Measurements from ENCODE around the gene ZNF619.

Gene ZNF619

GRCh38 chr3:40476478-40477470 is at the start of gene ZNF619:
Gene ZNF619 (plus strand): TSS chr3:40477122. CDS start chr3:40477980, 858 bp downstream.
- H3K27me3 ChIP-seq (ENCODE audit: insufficient read depth, low read length) = peaks cover 2% of the 10 kb centered on the region
- H3K4me1 ChIP-seq (ENCODE audit: insufficient read depth, low read length) = no peaks in the 10 kb centered on the region
- H3K36me3 ChIP-seq (ENCODE audit: insufficient read depth, low read length) = no peaks in the 10 kb centered on the region
- H3K4me3 ChIP-seq (ENCODE audit: low read length) = peak within 1 kb of the TSS; percentile 38
- no peaks in the 10 kb centered on the region for H3K9me3 ChIP-seq (ENCODE audit: low read length)
- no peak within 1 kb of the TSS for H2AFZ ChIP-seq (ENCODE audit: low read depth, low read length)

DNA sequence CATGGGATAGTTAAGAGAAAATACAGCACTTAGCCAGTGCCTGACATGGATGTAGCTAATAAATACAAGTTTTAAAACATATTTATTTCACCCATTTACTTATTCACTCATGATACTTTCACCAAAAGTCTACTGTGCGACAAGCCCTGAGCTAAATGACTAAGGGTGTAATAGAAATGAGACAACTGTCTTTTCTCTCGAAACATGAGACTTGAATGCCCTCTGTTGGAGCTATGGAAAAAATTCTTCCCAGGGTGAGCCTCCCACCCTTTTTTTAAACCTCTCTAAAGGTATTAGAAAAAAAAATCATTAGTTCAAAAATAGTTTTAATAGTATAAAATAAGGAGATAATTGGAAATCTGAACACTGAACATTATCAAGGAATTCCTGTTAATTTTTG is 44.1 kb upstream of the ZNF619 start:
- Histone ChIP-seq H2AFZ (ENCODE audit: low read depth, low read length) (no peak overlapping the region), H3K36me3 (ENCODE audit: insufficient read depth, low read length) (no peaks in the 10 kb centered on the region), H3K27me3 (ENCODE audit: insufficient read depth, low read length) (no peaks in the 10 kb centered on the region), H3K4me1 (ENCODE audit: insufficient read depth, low read length) (no peaks in the 10 kb centered on the region), H3K4me3 (ENCODE audit: low read length) (no peak overlapping the region), H3K9me3 (ENCODE audit: low read length) (peaks cover 4% of the 10 kb centered on the region)

DNA sequence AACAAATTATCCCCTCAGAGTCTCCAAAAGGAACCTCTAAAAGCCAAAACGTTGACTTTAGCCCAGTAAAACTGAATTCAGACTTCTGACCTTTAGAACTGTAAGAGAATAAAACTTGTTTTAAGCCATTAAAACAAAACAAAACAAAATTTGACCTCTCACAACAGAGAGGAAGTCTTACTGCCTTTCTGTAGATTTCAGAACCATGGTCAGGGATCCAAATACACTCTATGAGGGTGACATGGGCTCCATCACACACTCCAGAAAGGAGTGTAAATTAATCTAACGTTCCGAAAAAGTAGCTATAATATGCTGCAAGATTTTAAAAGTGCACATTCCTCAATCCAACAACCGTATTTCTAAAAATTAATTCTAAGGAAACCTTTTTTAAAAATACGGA is 39.0 kb upstream of the ZNF619 start:
- Histone ChIP-seq H3K36me3 (ENCODE audit: insufficient read depth, low read length) (no peaks in the 10 kb centered on the region), H3K4me3 (ENCODE audit: low read length) (no peak overlapping the region), H3K4me1 (ENCODE audit: insufficient read depth, low read length) (no peaks in the 10 kb centered on the region), H3K27me3 (ENCODE audit: insufficient read depth, low read length) (no peaks in the 10 kb centered on the region), H3K9me3 (ENCODE audit: low read length) (peaks cover 4% of the 10 kb centered on the region), H2AFZ (ENCODE audit: low read depth, low read length) (no peak overlapping the region)

- no peaks in the 10 kb centered on the region for H3K9me3 ChIP-seq (ENCODE audit: low read length)
- no peak overlapping the region for H3K4me3 ChIP-seq (ENCODE audit: low read length)
- no peaks in the 10 kb centered on the region for H3K4me1 ChIP-seq (ENCODE audit: insufficient read depth, low read length)
- peaks cover 4% of the 10 kb centered on the region for H3K36me3 ChIP-seq (ENCODE audit: insufficient read depth, low read length)
- no peaks in the 10 kb centered on the region for H3K27me3 ChIP-seq (ENCODE audit: insufficient read depth, low read length)
- H2AFZ ChIP-seq (ENCODE audit: low read depth, low read length) = no peak overlapping the region
These were observed 31.9 kb upstream of the ZNF619 start for GRCh38 chr3:40445062-40445461.

DNA sequence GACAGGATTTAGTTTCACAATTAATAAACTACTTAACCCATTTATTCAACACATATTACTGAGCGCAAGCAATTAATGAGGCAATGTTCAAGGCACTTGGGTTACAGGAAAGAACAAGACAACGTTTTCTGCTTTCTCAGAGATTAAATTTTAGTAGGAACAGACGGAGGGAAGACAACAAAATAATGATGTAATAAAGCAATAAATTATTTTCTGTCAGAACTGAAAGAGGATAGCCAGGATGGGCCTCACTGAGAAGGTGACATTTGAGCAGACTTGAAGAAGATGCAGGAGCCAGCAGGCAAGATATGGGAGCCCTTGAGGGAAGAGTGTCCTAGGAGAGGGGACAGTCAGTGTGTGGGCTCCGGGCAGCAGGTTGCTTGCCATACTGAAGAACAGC is 31.0 kb upstream of the ZNF619 start:
- Histone ChIP-seq H3K4me3 (ENCODE audit: low read length) (no peak overlapping the region), H3K27me3 (ENCODE audit: insufficient read depth, low read length) (no peaks in the 10 kb centered on the region), H3K36me3 (ENCODE audit: insufficient read depth, low read length) (peaks cover 4% of the 10 kb centered on the region), H3K4me1 (ENCODE audit: insufficient read depth, low read length) (no peaks in the 10 kb centered on the region), H3K9me3 (ENCODE audit: low read length) (no peaks in the 10 kb centered on the region), H2AFZ (ENCODE audit: low read depth, low read length) (no peak overlapping the region)

DNA sequence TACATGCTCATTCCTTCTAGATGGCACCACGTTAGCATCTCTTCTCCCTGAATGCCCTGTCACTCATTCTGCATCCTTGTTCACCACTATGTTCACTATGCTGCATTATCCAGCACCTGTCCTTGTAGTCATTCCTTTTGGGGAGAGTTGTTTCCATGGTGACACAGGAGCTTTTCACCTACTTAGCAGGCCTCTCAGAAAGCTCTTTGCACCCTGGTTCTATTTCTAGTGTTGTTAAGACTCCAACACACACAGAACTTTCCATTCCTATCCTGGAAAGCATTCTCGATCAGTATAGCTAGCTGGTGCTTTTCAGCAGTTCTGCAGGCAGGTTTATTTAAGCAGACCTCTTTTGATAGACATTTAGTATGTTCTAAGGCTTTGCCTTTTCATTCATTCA is 26.5 kb upstream of the ZNF619 start:
- Histone ChIP-seq H3K4me1 (ENCODE audit: insufficient read depth, low read length) (peaks cover 10% of the 10 kb centered on the region), H3K27me3 (ENCODE audit: insufficient read depth, low read length) (no peaks in the 10 kb centered on the region), H3K36me3 (ENCODE audit: insufficient read depth, low read length) (peaks cover 4% of the 10 kb centered on the region), H2AFZ (ENCODE audit: low read depth, low read length) (no peak overlapping the region), H3K4me3 (ENCODE audit: low read length) (no peak overlapping the region), H3K9me3 (ENCODE audit: low read length) (no peaks in the 10 kb centered on the region)

DNA sequence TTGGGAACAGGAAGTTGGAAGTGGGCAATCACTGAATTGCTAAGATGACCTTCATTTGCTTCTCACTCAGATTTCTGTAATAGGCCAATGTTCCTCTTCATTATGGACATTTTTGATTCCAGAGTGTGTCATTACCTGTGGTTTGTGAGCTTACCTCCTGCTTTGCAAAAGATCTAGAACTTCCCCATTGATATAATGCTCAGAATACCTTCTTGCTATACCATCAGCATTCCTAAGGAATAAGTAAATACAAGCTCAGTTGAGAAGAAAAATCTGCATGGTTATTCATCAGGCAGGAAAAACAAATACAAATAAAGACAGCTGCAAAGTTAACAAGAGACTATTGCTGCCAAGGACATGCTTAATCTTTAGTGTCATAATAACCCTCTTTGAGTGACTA is 25.4 kb upstream of the ZNF619 start:
- Histone ChIP-seq H3K9me3 (ENCODE audit: low read length) (no peaks in the 10 kb centered on the region), H2AFZ (ENCODE audit: low read depth, low read length) (no peak overlapping the region), H3K27me3 (ENCODE audit: insufficient read depth, low read length) (no peaks in the 10 kb centered on the region), H3K4me3 (ENCODE audit: low read length) (no peak overlapping the region), H3K4me1 (ENCODE audit: insufficient read depth, low read length) (peaks cover 13% of the 10 kb centered on the region), H3K36me3 (ENCODE audit: insufficient read depth, low read length) (no peaks in the 10 kb centered on the region)

GRCh38 chr3:40452057-40452456 is 24.9 kb upstream of the ZNF619 start:
- H3K4me3 ChIP-seq (ENCODE audit: low read length) = peak overlapping the region; percentile 74
- no peaks in the 10 kb centered on the region for H3K36me3 ChIP-seq (ENCODE audit: insufficient read depth, low read length)
- H2AFZ ChIP-seq (ENCODE audit: low read depth, low read length) = no peak overlapping the region
- H3K4me1 ChIP-seq (ENCODE audit: insufficient read depth, low read length) = peaks cover 13% of the 10 kb centered on the region
- H3K9me3 ChIP-seq (ENCODE audit: low read length) = no peaks in the 10 kb centered on the region
- no peaks in the 10 kb centered on the region for H3K27me3 ChIP-seq (ENCODE audit: insufficient read depth, low read length)

GRCh38 chr3:40452562-40452875 is 24.4 kb upstream of the ZNF619 start:
- no peaks in the 10 kb centered on the region for H3K36me3 ChIP-seq (ENCODE audit: insufficient read depth, low read length)
- peak overlapping the region; percentile 15 for H2AFZ ChIP-seq (ENCODE audit: low read depth, low read length)
- H3K4me1 ChIP-seq (ENCODE audit: insufficient read depth, low read length) = peaks cover 13% of the 10 kb centered on the region
- no peaks in the 10 kb centered on the region for H3K27me3 ChIP-seq (ENCODE audit: insufficient read depth, low read length)
- H3K9me3 ChIP-seq (ENCODE audit: low read length) = no peaks in the 10 kb centered on the region
- H3K4me3 ChIP-seq (ENCODE audit: low read length) = peak overlapping the region; percentile 74

- peak overlapping the region; percentile 85 for H2AFZ ChIP-seq (ENCODE audit: low read depth, low read length)
- peaks cover 16% of the 10 kb centered on the region for H3K4me1 ChIP-seq (ENCODE audit: insufficient read depth, low read length)
- no peaks in the 10 kb centered on the region for H3K9me3 ChIP-seq (ENCODE audit: low read length)
- H3K36me3 ChIP-seq (ENCODE audit: insufficient read depth, low read length) = peaks cover 1% of the 10 kb centered on the region
- peak overlapping the region; percentile 74 for H3K4me3 ChIP-seq (ENCODE audit: low read length)
- no peaks in the 10 kb centered on the region for H3K27me3 ChIP-seq (ENCODE audit: insufficient read depth, low read length)
These were observed 23.8 kb upstream of the ZNF619 start for GRCh38 chr3:40452876-40453730.

- Histone ChIP-seq H3K4me1 (ENCODE audit: insufficient read depth, low read length) (peaks cover 24% of the 10 kb centered on the region), H3K4me3 (ENCODE audit: low read length) (peak overlapping the region; percentile 74), H3K36me3 (ENCODE audit: insufficient read depth, low read length) (peaks cover 9% of the 10 kb centered on the region), H3K27me3 (ENCODE audit: insufficient read depth, low read length) (no peaks in the 10 kb centered on the region), H3K9me3 (ENCODE audit: low read length) (no peaks in the 10 kb centered on the region), H2AFZ (ENCODE audit: low read depth, low read length) (peak overlapping the region; percentile 85)
These were observed 23.0 kb upstream of the ZNF619 start for GRCh38 chr3:40453933-40454332.

- no peaks in the 10 kb centered on the region for H3K27me3 ChIP-seq (ENCODE audit: insufficient read depth, low read length)
- H3K36me3 ChIP-seq (ENCODE audit: insufficient read depth, low read length) = peaks cover 21% of the 10 kb centered on the region
- H2AFZ ChIP-seq (ENCODE audit: low read depth, low read length) = no peak overlapping the region
- no peaks in the 10 kb centered on the region for H3K9me3 ChIP-seq (ENCODE audit: low read length)
- peaks cover 25% of the 10 kb centered on the region for H3K4me1 ChIP-seq (ENCODE audit: insufficient read depth, low read length)
- no peak overlapping the region for H3K4me3 ChIP-seq (ENCODE audit: low read length)
These were observed 21.6 kb upstream of the ZNF619 start for GRCh38 chr3:40455328-40455727.

- Histone ChIP-seq H3K27me3 (ENCODE audit: insufficient read depth, low read length) (no peaks in the 10 kb centered on the region), H3K36me3 (ENCODE audit: insufficient read depth, low read length) (peaks cover 32% of the 10 kb centered on the region), H3K9me3 (ENCODE audit: low read length) (no peaks in the 10 kb centered on the region), H2AFZ (ENCODE audit: low read depth, low read length) (peak overlapping the region; percentile 58), H3K4me3 (ENCODE audit: low read length) (peak overlapping the region; percentile 82), H3K4me1 (ENCODE audit: insufficient read depth, low read length) (peaks cover 25% of the 10 kb centered on the region)
These were observed 20.5 kb upstream of the ZNF619 start for GRCh38 chr3:40456279-40456939.

Measured in neuron (in vitro differentiated cells).